OCI-LY1 (cell line): ENCODE results near the gene SV2C.
"Not testable (repeated sequence)": the region's sequence is repeated elsewhere in the genome, so short reads cannot be mapped to it uniquely, and the experiment has no call there.

Experiments
- H2AFZ ChIP-seq: fragments of 200-600 bp; sonication (generic), shearing (Covaris generic); 2 replicates; pipeline ENCODE4 v1.6.0; 2014; ENCODE audit warnings: antibody characterized with exemption, mild to moderate bottlenecking, low read length
- H3F3A ChIP-seq: fragments of 200-600 bp; sonication (generic), shearing (Covaris generic); 2 replicates; pipeline ENCODE4 v1.6.0; 2014; ENCODE audit warnings: mild to moderate bottlenecking, antibody characterized with exemption, low read length, moderate library complexity; ENCODE audit not compliant: insufficient read depth
- H3K27ac ChIP-seq: fragments of 200-600 bp; sonication (generic); 2 replicates; pipeline ENCODE4 v1.5.1; 2014; ENCODE audit warnings: low read length, mixed run types, mild to moderate bottlenecking, low read depth; ENCODE audit not compliant: poor library complexity, severe bottlenecking
- H3K27me3 ChIP-seq: fragments of 200-600 bp; sonication (generic); 2 replicates; pipeline ENCODE4 v1.6.0; 2014; ENCODE audit warnings: antibody characterized with exemption, mild to moderate bottlenecking, low read length, moderate library complexity; ENCODE audit not compliant: insufficient read depth
- H3K36me3 ChIP-seq: fragments of 200-600 bp; sonication (generic); 2 replicates; pipeline ENCODE4 v1.6.1; 2014; ENCODE audit warnings: mild to moderate bottlenecking, antibody characterized with exemption, low read length, moderate library complexity, mixed read lengths; ENCODE audit not compliant: insufficient read depth
- H3K4me1 ChIP-seq: fragments of 200-600 bp; sonication (generic); 2 replicates; pipeline ENCODE4 v1.5.1; 2014; ENCODE audit warnings: mild to moderate bottlenecking, low read length, moderate library complexity; ENCODE audit not compliant: insufficient read depth, severe bottlenecking
- H3K4me2 ChIP-seq: fragments of 200-600 bp; sonication (generic), shearing (Covaris generic); 2 replicates; pipeline ENCODE4 v1.6.1; 2014; ENCODE audit warnings: low read length
- H3K4me3 ChIP-seq: fragments of 200-600 bp; sonication (generic); 2 replicates; pipeline ENCODE4 v1.5.1; 2014; ENCODE audit warnings: low read length, low read depth, mild to moderate bottlenecking, mixed read lengths; ENCODE audit not compliant: poor library complexity, severe bottlenecking
- H3K79me2 ChIP-seq: fragments of 200-600 bp; shearing (Covaris generic); 2 replicates; pipeline ENCODE4 v1.6.1; 2016; ENCODE audit warnings: mixed run types, low read length, mixed read lengths; ENCODE audit not compliant: insufficient read depth
- H3K9ac ChIP-seq: fragments of 200-600 bp; sonication (generic), shearing (Covaris generic); 2 replicates; pipeline ENCODE4 v1.6.1; 2014; ENCODE audit warnings: mild to moderate bottlenecking, low read length, mixed read lengths
- H3K9me2 ChIP-seq: fragments of 200-600 bp; sonication (generic), shearing (Covaris generic); 2 replicates; pipeline ENCODE4 v1.6.1; 2014; ENCODE audit warnings: low read depth, mild to moderate bottlenecking, low read length, mixed read lengths
- H3K9me3 ChIP-seq: fragments of 200-600 bp; shearing (Covaris generic); 2 replicates; pipeline ENCODE4 v1.6.1; 2014; ENCODE audit warnings: low read length, mixed read lengths
- H4K20me1 ChIP-seq: fragments of 200-600 bp; sonication (generic), shearing (Covaris generic); 2 replicates; pipeline ENCODE4 v1.6.0; 2016; ENCODE audit warnings: mild to moderate bottlenecking, low read length; ENCODE audit not compliant: insufficient read depth
- CTCF ChIP-seq: fragments of 200-600 bp; sonication (generic), shearing (Covaris generic); IDR thresholded peaks from 2 replicates; pipeline ENCODE4 v1.5.1; 2017; ENCODE audit warnings: mild to moderate bottlenecking, antibody characterized with exemption, low read length, moderate library complexity, mixed read lengths
- EZH2 ChIP-seq: fragments of 200-600 bp; sonication (generic), shearing (Covaris generic); IDR thresholded peaks from 2 replicates; pipeline ENCODE4 v1.8.0; 2017; ENCODE audit warnings: borderline replicate concordance, mixed run types, mild to moderate bottlenecking, antibody characterized with exemption, low read length, moderate library complexity, mixed read lengths

SV2C gene

GRCh38 chr5:76230711-76231285, 147.6 kb downstream of the SV2C start:
- Histone ChIP-seq H3K4me2 (no peak overlapping the region), H2AFZ (no peak overlapping the region), H3K9ac (no peak overlapping the region), H3F3A (no peaks in the 10 kb centered on the region), H3K79me2 (no peaks in the 10 kb centered on the region), H4K20me1 (no peaks in the 10 kb centered on the region), H3K27me3 (no peaks in the 10 kb centered on the region), H3K27ac (no peak overlapping the region), H3K9me3 (no peaks in the 10 kb centered on the region), H3K4me1 (no peaks in the 10 kb centered on the region), H3K4me3 (no peak overlapping the region), H3K36me3 (no peaks in the 10 kb centered on the region), H3K9me2 (no peaks in the 10 kb centered on the region)
- TF ChIP-seq EZH2, result no peak

- Histone ChIP-seq H3K4me2 (no peak overlapping the region), H3K27me3 (no peaks in the 10 kb centered on the region), H3F3A (no peaks in the 10 kb centered on the region), H3K4me1 (no peaks in the 10 kb centered on the region), H3K9ac (no peak overlapping the region), H3K79me2 (no peaks in the 10 kb centered on the region), H3K9me2 (no peaks in the 10 kb centered on the region), H3K4me3 (no peak overlapping the region), H2AFZ (no peak overlapping the region), H3K27ac (no peak overlapping the region), H4K20me1 (no peaks in the 10 kb centered on the region), H3K9me3 (no peaks in the 10 kb centered on the region), H3K36me3 (no peaks in the 10 kb centered on the region)
- no peak for TF ChIP-seq CTCF
These were observed 151.5 kb downstream of the SV2C start for GRCh38 chr5:76234665-76235064.

GRCh38 chr5:76236684-76237083, 153.5 kb downstream of the SV2C start:
- H3K9ac ChIP-seq, result no peak overlapping the region
- H3K9me2 ChIP-seq, result no peaks in the 10 kb centered on the region
- no peaks in the 10 kb centered on the region for H3K9me3 ChIP-seq
- no peaks in the 10 kb centered on the region for H3K36me3 ChIP-seq
- TF ChIP-seq CTCF (no peak), EZH2 (no peak)
- H4K20me1 ChIP-seq, result no peaks in the 10 kb centered on the region
- H3K4me1 ChIP-seq, result no peaks in the 10 kb centered on the region
- H3F3A ChIP-seq, result no peaks in the 10 kb centered on the region
- H3K4me3 ChIP-seq, result no peak overlapping the region
- no peak overlapping the region for H2AFZ ChIP-seq
- H3K79me2 ChIP-seq, result no peaks in the 10 kb centered on the region
- no peak overlapping the region for H3K4me2 ChIP-seq
- H3K27me3 ChIP-seq, result no peaks in the 10 kb centered on the region
- no peak overlapping the region for H3K27ac ChIP-seq

GRCh38 chr5:76240336-76240735, 157.2 kb downstream of the SV2C start:
- H3K9ac ChIP-seq, result no peak overlapping the region
- H3K36me3 ChIP-seq, result no peaks in the 10 kb centered on the region
- H3K79me2 ChIP-seq, result no peaks in the 10 kb centered on the region
- no peaks in the 10 kb centered on the region for H3K4me1 ChIP-seq
- no peak overlapping the region for H3K4me2 ChIP-seq
- H3F3A ChIP-seq, result no peaks in the 10 kb centered on the region
- no peak overlapping the region for H3K27ac ChIP-seq
- H3K4me3 ChIP-seq, result no peak overlapping the region
- no peaks in the 10 kb centered on the region for H3K9me2 ChIP-seq
- H3K27me3 ChIP-seq, result no peaks in the 10 kb centered on the region
- no peak for TF ChIP-seq CTCF
- TF ChIP-seq EZH2, result no peak
- no peaks in the 10 kb centered on the region for H3K9me3 ChIP-seq
- no peak overlapping the region for H2AFZ ChIP-seq
- H4K20me1 ChIP-seq, result no peaks in the 10 kb centered on the region

GRCh38 chr5:76242155-76242554, 159.0 kb downstream of the SV2C start:
- not testable (repeated sequence) for H3K9me2 ChIP-seq, H3K4me3 ChIP-seq, H3K4me2 ChIP-seq, H3K27ac ChIP-seq, H3K27me3 ChIP-seq, H3K36me3 ChIP-seq, H3K4me1 ChIP-seq, H3K9ac ChIP-seq, H2AFZ ChIP-seq, H3K9me3 ChIP-seq, H3F3A ChIP-seq, H3K79me2 ChIP-seq, H4K20me1 ChIP-seq
